GM10266 (cell line): ENCODE measurements around the gene PHLDA1.

Experiments
- DNase-seq: peaks from one replicate; pipeline ENCODE4 v3.0.0; 2012; ENCODE audit errors: extremely low spot score
- TF ChIP-seq, protein P1 (sequence below): IDR thresholded peaks from 2 replicates; pipeline ENCODE4 v1.5.1; 2012; ENCODE audit warnings: mild to moderate bottlenecking, low read depth; ENCODE audit not compliant: control insufficient read depth, insufficient read depth; ENCODE audit errors: missing control alignments

Gene PHLDA1

DNA sequence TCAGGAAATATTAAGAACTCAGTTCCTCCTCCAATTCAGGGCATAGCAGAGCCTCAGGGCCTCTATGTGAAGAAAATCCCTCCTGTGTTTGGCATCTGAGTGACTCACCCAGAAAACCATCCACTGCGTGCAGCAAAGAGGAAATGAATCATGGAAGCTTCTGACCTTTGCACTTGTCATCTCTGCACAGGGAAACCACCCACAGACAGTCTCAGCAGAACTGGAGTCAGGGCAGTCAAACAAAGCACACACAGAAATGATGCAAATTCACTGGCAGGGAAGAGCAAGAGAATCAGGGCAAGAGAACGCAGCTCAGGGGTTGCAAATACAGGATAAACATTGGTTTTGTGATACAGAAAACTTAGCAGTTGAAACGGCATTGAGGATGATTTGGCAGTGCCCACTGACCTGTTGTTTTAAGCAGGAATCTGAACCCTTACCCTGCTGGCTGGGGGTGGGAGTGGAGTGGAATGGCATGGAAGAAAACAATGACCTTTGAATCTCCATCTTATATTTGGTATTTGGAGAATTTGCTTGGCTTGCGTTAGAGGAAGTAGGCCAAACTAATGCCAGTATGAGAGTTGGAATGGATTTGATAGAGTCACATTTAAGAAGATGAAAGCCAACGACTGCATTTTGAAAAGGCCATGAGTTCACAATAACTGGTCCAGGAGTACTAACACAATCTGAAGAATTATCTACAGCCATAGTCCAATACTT is 53.5 kb downstream of the PHLDA1 start:
- TF ChIP-seq, protein P1, sequence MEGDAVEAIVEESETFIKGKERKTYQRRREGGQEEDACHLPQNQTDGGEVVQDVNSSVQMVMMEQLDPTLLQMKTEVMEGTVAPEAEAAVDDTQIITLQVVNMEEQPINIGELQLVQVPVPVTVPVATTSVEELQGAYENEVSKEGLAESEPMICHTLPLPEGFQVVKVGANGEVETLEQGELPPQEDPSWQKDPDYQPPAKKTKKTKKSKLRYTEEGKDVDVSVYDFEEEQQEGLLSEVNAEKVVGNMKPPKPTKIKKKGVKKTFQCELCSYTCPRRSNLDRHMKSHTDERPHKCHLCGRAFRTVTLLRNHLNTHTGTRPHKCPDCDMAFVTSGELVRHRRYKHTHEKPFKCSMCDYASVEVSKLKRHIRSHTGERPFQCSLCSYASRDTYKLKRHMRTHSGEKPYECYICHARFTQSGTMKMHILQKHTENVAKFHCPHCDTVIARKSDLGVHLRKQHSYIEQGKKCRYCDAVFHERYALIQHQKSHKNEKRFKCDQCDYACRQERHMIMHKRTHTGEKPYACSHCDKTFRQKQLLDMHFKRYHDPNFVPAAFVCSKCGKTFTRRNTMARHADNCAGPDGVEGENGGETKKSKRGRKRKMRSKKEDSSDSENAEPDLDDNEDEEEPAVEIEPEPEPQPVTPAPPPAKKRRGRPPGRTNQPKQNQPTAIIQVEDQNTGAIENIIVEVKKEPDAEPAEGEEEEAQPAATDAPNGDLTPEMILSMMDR: no peak
- peak; percentile 74 for DNase-seq

DNA sequence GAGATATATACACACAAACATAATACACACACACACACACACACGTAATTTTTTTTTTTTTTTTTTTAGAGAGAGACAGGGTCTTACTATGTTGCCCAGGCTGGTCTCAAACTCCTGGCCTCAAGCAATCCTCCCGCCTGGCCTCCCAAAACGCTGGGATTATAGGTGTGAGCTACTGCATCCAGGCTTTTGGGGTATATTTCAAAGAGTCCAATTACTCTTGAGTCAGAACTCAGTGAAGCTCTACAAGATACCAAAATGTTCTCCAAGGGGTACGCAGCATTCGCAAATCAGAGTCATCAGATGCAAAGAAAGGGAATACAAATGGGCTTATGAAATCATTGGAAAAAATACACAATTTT is 54.0 kb downstream of the PHLDA1 start:
- no peak for DNase-seq
- TF ChIP-seq, protein P1: no peak

- DNase-seq: no peak
- TF ChIP-seq, protein P1: no peak
Observed at GRCh38 chr12:75976913-75977312, 54.7 kb downstream of the PHLDA1 start.

- TF ChIP-seq, protein P1: no peak
- DNase-seq: no peak
Observed at GRCh38 chr12:75976113-75976512, 55.5 kb downstream of the PHLDA1 start.

GRCh38 chr12:75975702-75976101 is 55.9 kb downstream of the PHLDA1 start:
- TF ChIP-seq, protein P1: no peak
- no peak for DNase-seq
